NCI-H128 (cell line): ENCODE data around the gene HABP2.

Experiments
- DNase-seq: peaks from one replicate; lab custom pipeline; 2025; ENCODE audit not compliant: unreplicated experiment; lab: John Stamatoyannopoulos, UW

HABP2 gene

DNA sequence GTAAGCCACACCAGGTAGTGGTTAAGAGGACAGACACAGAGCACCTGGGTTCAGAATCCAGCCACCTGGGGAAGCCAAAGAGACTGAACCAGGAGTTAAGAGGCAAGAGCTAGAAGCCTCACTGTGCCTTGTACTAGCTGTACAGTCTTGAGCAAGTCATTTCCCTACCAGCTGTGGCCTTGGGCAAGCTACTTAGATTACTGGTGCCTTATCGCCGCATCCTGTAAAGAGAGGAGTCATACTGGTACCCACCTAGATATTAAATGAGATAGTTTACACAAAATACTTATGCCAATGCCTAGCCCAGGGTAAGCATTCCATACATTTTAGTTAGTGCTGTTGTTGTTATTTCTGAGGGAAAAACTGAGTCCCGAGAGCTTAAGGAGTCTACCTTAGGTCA, 47.7 kb downstream of the HABP2 start:
- DNase-seq: no peak

- DNase-seq: no peak
Observed at GRCh38 chr10:113603057-113603777, 50.4 kb downstream of the HABP2 start.

DNA sequence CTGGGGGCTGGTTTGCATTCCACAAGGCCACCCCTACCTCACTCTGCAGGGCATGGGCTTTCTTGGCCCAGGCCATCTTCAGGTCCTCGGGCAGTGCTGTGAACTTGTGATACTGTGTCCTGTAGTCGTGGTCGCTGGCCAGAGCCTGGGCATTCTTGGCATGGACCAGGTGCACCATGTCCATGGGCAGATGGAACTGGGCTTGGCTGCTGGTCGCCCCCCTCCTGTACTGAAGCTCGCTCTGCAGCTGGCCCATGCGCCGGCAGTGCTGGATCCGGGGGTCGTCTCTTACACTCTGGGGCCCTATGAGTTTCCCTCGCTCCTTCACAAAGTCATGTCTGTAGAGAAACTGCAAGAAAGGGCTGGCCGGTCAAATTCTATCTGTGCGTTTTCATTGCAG, 51.7 kb downstream of the HABP2 start:
- no peak for DNase-seq

DNA sequence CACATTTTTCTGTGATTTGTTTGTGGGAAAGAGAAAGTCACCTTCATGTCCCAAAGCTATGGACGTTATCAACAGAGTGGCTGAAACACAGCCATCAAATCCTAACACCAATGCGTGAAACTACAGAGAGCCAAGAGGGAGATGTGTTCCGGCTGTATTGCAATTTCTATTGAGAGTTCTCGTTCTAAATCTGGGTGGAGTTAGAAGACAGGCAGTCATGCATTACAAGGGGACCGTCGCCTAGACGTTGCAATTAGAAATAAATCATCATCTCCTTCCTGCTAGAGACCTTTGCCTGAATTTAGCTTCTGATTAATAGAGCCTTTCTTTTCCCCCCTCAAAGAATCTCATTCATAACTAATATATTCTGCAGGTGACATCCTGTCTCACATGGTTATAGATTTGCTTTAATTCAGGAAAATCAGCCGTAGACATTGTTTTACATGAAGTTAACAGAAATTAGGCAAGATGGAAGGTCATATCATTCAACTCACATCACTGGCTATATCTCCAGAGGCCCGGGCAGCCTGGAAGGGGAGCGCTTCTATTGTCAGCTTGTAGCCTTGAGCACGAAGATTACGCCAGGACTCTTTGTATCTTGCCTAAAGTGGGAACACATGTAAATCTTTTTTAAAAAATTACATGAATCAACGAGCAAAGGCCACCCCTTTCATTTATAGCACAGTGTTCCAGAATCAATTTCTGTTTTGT, 52.6 kb downstream of the HABP2 start:
- DNase-seq: no peak

GRCh38 chr10:113609704-113610108, 56.9 kb downstream of the HABP2 start:
- DNase-seq: no peak

DNA sequence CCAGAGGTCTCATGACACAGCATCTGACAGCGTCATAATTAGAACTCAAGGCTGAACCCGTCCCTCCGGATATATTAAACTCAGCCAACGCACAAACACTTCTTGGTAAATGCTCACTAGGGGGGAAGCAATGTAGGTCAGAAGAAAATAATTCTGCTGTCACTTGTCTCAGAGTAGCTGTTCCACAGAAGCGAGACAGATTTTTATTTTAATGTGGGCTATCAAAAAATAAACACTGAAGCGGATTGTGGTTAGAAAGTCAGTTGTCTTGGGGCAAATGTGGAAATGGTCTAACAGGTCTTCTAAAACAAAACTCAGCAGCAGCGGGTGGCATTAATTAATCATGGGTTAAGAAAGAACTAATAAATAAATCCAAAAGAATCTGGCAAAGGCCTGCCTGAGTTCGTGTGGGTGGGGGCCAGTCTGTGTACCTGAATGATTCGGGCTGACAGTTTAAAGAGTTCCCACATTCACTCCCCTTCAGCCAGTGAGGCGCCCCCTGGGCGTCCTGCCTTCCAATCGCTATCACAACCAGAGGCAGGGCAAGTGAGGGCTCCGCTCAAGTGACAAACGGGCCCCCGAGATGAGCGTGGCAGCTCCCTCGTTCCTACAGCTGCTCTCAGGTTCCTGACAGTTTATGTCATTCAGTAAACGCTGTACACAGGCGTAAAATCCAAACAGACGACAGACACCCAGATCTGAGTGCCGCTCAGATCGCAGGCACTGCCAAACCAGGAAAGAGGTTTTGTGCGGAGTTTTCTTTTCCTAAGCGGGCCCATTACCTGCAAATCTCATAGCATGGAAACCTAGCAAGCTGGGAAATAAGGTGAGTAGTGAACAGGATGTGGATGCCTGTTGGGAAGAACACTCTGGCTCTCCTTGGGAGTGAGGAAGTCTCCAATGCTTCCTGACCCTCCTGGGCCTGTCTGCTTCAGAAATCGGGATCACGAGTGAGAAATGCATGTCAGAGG, 58.1 kb downstream of the HABP2 start:
- no peak for DNase-seq

DNA sequence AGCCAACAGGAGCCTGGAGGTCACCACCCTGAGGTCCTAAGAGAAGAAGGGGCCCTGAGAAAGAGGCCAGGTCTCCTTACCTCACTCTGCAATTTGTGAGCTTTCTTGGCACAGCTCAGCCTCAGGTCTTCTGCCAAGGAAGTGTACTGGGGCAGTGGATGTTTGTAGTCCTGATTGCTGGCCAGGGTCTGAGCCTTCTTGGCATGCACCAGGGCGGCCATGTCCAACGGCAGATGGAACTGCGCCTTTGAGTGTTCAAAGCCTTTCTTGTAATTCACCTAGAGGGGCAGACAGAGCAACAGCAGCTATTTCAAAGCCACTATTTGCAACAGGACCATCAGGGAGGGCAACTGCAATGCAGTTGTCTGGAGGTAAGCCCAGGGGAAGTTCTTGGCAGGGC, 59.3 kb downstream of the HABP2 start:
- DNase-seq: no peak

DNA sequence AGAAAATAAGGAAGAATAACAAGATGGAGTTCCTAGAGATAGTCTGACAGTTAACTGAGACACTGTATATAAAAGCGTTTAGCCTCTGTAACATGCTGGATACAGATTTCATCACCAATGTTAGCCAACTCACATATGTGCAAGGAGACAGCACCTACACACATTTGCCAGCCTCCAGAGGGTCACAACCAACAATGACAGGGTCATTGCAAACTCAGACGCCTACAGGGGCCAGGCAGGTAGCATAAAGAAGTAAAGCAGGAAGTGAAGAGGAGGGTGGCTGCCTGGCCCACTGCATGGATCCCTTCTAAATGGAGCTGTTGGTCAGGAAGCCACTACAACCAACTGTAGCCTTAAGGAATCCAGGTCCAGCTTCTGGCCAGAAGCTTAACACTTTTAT, 60.6 kb downstream of the HABP2 start:
- DNase-seq: no peak

DNA sequence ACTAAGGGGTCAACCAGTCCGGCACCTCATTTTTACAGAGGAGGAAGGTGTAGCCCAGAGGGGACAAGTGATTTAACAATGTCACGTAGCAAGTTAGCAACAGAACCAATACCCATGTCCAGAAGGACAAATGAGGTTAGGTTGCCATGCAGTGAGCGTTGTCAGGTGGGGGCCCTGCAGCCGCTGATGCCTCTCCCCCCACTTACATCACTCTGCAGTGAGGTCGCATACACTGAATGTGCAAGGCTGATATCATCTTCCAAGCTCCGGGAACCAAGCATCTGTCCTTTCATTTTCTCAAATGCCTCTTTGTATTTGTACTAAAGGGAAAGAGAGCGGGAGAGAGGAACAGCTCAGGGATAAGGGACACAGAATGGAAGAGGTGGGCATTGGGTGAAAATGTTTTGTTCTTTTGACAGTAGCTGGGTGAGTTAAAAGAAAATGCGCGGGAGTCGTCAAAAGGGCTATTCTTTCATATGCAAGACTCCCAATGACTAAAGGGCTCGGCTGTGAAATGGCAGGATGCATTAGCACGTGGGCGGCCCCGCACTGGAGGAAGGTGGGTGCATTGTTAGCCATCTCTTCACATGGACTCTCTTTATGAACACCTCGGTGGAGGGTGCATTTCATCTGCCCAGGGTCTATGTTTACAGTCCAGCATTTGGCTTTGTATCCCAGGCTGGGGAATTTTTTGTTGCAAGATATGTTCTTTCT, 61.3 kb downstream of the HABP2 start:
- no peak for DNase-seq

- no peak for DNase-seq
Observed at GRCh38 chr10:113616244-113617074, 63.6 kb downstream of the HABP2 start.

DNA sequence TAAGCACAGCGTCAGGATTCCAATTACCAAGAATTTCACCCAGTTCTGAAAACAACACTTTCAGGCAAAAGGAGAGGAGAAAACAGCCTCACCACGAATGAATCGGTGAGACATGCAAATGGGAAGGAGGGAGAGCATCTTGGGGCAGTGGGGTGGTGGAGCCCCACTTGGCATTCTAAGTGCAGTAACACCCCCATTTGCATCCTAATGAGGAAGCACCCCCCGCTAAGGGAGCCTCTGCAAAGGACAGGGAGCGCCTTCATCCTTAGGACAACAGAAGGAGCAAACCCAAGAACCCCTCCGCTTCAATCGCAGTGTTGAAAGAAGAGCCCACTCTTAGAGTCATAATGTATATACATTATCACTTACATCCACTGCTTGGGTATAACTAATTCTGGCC, 64.2 kb downstream of the HABP2 start:
- DNase-seq: no peak

DNA sequence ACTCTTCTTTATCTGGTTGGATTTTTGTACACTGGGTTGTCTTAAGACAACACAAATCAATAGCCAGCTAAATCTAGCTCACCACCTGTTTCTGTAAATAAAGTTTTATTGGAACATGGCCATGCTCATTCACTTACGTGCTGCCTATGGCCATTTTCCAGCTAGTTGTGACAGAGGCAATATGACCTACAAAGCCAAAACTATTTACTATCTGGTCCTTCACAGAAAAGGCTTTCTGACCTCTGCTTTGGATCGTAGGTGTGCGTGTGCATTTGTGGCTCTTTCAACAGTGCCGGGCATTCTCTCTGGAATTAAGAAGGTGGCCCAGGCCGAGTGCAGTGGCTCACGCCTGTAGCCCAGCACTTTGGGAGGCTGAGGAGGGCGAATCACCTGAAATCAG, 65.5 kb downstream of the HABP2 start:
- no peak for DNase-seq

- no peak for DNase-seq
Observed at GRCh38 chr10:113619401-113619800, 66.5 kb downstream of the HABP2 start.

GRCh38 chr10:113620511-113620910, 67.7 kb downstream of the HABP2 start:
- no peak for DNase-seq

GRCh38 chr10:113620936-113621335, 68.1 kb downstream of the HABP2 start:
- DNase-seq: no peak

DNA sequence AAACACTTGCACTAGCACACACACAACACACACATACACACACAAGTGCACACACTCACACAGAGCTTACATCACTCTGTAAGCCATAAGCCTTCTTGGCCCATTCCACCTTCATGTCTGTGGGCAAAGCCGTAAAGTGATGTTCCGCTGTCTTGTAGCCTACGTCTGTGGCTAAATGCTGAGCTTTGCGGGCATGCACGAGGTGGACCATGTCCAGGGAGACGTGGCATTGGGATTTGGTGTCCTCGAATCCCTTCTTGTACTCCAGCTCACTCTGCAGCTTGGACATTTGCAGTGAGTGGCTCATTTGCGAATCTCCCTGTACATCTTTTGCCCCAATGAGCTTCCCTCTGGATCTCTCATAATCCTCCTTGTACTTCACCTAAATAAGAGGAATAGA, 68.9 kb downstream of the HABP2 start:
- no peak for DNase-seq

DNA sequence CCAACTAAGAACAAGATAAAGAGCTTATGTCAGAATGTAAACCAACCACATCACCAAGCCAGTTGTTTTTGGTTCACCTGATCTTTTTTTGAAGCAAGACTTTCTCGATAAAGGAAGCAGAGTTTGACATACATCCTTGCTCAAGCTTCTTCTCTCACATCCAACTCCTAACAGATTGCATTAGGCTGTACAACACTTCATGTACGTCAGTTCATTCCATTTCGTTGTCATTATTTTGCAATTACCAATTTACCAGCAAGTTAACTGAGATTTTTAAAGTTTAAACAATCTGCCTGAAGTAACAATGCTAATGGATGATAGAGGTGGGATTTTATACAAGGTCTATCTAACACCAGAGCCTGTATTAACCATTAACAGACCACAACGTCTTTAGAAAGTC, 70.0 kb downstream of the HABP2 start:
- no peak for DNase-seq

DNA sequence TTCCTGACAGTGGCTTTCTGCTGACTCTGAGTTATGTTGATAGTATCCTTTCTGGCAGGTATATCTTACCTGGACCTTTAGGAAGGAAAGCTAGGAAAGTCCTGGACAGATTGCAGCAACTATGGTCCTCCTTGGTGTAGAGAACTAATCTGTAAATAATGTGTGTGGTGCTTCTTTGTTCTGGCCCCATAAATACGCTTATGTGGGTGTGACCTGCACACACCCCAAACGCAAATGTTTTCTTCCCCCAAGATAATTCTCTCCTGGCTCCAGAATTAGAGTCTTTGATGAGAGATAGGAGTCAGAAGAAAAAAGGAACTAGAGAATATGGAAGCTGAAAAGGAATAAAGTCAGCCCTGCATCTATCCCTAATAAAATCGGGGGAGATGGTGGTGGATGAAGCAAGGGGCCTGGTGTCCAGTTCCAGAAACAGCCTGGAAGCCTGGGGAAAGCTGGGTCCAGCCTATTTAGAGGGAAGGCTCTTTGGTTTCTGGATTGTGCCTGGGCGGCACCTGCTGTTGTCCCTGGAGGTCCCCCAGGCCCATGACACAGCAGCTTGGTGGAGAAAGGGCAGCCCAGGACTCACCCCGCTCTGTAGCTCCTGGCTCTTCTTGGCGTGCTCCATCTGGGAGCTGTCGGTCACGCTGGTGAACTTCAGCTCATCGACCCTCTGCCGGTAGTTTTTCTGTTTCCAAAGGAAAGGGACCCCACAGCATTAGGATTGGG, 72.8 kb downstream of the HABP2 start:
- no peak for DNase-seq

DNA sequence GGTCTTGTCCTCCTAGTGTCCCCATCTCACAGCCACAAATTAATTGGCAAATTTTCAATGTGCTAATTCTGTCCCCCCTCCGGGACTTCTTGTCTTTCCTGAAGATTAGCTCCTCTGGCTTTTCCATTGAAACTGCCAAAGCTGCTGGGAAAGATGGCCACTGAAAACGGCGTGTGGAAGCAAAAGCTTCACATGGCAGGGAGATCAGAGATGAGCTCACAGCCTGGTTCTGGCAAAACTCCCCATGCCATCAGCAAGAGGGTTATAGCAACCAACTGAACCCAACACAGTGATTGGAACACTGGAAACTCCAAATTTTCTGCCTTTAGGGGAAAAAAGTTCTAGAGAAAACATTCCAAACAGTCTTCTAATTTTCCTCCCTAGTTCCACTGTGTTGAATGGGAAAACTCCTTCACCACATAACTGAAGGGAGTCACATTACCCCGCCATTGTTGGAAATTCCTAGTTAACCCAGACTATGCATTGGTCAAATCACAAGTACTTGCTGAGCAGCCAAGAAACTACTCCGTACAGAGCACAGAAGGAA, 74.0 kb downstream of the HABP2 start:
- no peak for DNase-seq
